Activated gamma-delta T cell treated with Interleukin-2 at 50 U/mL for 16 hours (primary cell): ENCODE measurements around the gene CASP8AP2.
"Not testable (repeated sequence)": the region's sequence is repeated elsewhere in the genome, so short reads cannot be mapped to it uniquely, and the experiment has no call there.

Experiments used
- DNase-seq: peaks from one replicate; pipeline ENCODE4 v3.0.0-alpha.2; 2020

The CASP8AP2 gene

GRCh38 chr6:89826029-89826528 is 3.6 kb upstream of the CASP8AP2 start:
- DNase-seq: no peak

- DNase-seq: not testable (repeated sequence)
Observed at GRCh38 chr6:89828475-89828987, 1.1 kb upstream of the CASP8AP2 start.

- DNase-seq: no peak
Observed at GRCh38 chr6:89828988-89829471, 650 bp upstream of the CASP8AP2 start.

- DNase-seq: no peak
Observed at GRCh38 chr6:89830170-89830809, 610 bp downstream of the CASP8AP2 start.

GRCh38 chr6:89834884-89835792 is 5.5 kb downstream of the CASP8AP2 start:
- peak; percentile 29 for DNase-seq

- DNase-seq: no peak
Observed at GRCh38 chr6:89836639-89837222, 7.1 kb downstream of the CASP8AP2 start.

GRCh38 chr6:89840538-89840937 is 10.9 kb downstream of the CASP8AP2 start:
- no peak for DNase-seq

GRCh38 chr6:89842228-89842627 is 12.5 kb downstream of the CASP8AP2 start:
- DNase-seq: no peak

- no peak for DNase-seq
Observed at GRCh38 chr6:89843070-89843469, 13.4 kb downstream of the CASP8AP2 start.

GRCh38 chr6:89847513-89847912 is 17.8 kb downstream of the CASP8AP2 start:
- DNase-seq: not testable (repeated sequence)

GRCh38 chr6:89853068-89853467 is 23.4 kb downstream of the CASP8AP2 start:
- no peak for DNase-seq

- DNase-seq: no peak
Observed at GRCh38 chr6:89858041-89858440, 28.4 kb downstream of the CASP8AP2 start.

- no peak for DNase-seq
Observed at GRCh38 chr6:89859744-89860143, 30.1 kb downstream of the CASP8AP2 start.

GRCh38 chr6:89862273-89862672 is 32.6 kb downstream of the CASP8AP2 start:
- DNase-seq: no peak

GRCh38 chr6:89862698-89863097 is 33.0 kb downstream of the CASP8AP2 start:
- DNase-seq: no peak

- no peak for DNase-seq
Observed at GRCh38 chr6:89866024-89866678, 36.5 kb downstream of the CASP8AP2 start.

GRCh38 chr6:89873721-89874120 is 44.0 kb downstream of the CASP8AP2 start:
- no peak for DNase-seq

GRCh38 chr6:89874438-89874837 is 44.8 kb downstream of the CASP8AP2 start:
- no peak for DNase-seq

- DNase-seq: no peak
Observed at GRCh38 chr6:89886378-89887120, 56.9 kb downstream of the CASP8AP2 start.

GRCh38 chr6:89887452-89888137 is 57.9 kb downstream of the CASP8AP2 start:
- DNase-seq: no peak

GRCh38 chr6:89888138-89888514 is 58.4 kb downstream of the CASP8AP2 start:
- DNase-seq: no peak
